Measurements from ENCODE around the gene SDCBP2. TPM values are rescaled to one million over a fixed set of nuclear protein-coding genes. Genes with fewer than 3 reads are reported as not detected.

SDCBP2 gene
- total RNA-seq, 2 experiments from 2014 or later, result 1.2 to 1.3 TPM

GRCh38 chr20:1377341-1377871, 48.5 kb upstream of the SDCBP2 start:
- ChIA-PET POLR2A (interaction anchor here (1.0 kb wide), 1 partner anchor 9 kb away, joined by 4 read pairs; no protein-coding TSS in a partner anchor), CTCF (interaction anchor here (0.5 to 1.1 kb wide), 2 partner anchors 9 to 547 kb away, joined by 3 read pairs; no protein-coding TSS in a partner anchor)
- DNase-seq (no peak), ATAC-seq (ENCODE audit: poor library complexity) (no peak)
- no peak overlapping the region for H3K27ac ChIP-seq (ENCODE audit: low read depth in 1 of 2, low read length in 2 of 2)
- H3K36me3 ChIP-seq (ENCODE audit: insufficient read depth, low read length), result peaks cover 34% of the 10 kb centered on the region
- peaks cover 74% of the 10 kb centered on the region for H3K36me3 Mint-ChIP-seq (ENCODE audit: low read depth)
- TF ChIP-seq, protein P1, sequence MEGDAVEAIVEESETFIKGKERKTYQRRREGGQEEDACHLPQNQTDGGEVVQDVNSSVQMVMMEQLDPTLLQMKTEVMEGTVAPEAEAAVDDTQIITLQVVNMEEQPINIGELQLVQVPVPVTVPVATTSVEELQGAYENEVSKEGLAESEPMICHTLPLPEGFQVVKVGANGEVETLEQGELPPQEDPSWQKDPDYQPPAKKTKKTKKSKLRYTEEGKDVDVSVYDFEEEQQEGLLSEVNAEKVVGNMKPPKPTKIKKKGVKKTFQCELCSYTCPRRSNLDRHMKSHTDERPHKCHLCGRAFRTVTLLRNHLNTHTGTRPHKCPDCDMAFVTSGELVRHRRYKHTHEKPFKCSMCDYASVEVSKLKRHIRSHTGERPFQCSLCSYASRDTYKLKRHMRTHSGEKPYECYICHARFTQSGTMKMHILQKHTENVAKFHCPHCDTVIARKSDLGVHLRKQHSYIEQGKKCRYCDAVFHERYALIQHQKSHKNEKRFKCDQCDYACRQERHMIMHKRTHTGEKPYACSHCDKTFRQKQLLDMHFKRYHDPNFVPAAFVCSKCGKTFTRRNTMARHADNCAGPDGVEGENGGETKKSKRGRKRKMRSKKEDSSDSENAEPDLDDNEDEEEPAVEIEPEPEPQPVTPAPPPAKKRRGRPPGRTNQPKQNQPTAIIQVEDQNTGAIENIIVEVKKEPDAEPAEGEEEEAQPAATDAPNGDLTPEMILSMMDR (IDR thresholded peaks at IDR 0.05), result no peak
- no peak overlapping the region for H3K4me3 Mint-ChIP-seq
- no peaks in the 10 kb centered on the region for H3K9me3 Mint-ChIP-seq
- H3K27me3 Mint-ChIP-seq, result no peaks in the 10 kb centered on the region
- peaks cover 90% of the 10 kb centered on the region for H3K4me1 Mint-ChIP-seq (ENCODE audit: low read depth)
- peaks cover 49% of the 10 kb centered on the region for H3K4me1 ChIP-seq (ENCODE audit: insufficient read depth, low read length)
- H3K27ac Mint-ChIP-seq, result peak overlapping the region; percentile 70
- no peaks in the 10 kb centered on the region for H3K9me3 ChIP-seq (ENCODE audit: control insufficient read depth in 1 of 2, insufficient read depth in 1 of 2, low read length in 2 of 2)
- intact Hi-C loops (cut with DNase I, micrococcal nuclease), result no loop called here
- H3K27me3 ChIP-seq (ENCODE audit: control insufficient read depth in 1 of 2, insufficient read depth in 2 of 2, low read length in 2 of 2), result no peaks in the 10 kb centered on the region
- no peak overlapping the region for H3K4me3 ChIP-seq (ENCODE audit: low read length)

DNA sequence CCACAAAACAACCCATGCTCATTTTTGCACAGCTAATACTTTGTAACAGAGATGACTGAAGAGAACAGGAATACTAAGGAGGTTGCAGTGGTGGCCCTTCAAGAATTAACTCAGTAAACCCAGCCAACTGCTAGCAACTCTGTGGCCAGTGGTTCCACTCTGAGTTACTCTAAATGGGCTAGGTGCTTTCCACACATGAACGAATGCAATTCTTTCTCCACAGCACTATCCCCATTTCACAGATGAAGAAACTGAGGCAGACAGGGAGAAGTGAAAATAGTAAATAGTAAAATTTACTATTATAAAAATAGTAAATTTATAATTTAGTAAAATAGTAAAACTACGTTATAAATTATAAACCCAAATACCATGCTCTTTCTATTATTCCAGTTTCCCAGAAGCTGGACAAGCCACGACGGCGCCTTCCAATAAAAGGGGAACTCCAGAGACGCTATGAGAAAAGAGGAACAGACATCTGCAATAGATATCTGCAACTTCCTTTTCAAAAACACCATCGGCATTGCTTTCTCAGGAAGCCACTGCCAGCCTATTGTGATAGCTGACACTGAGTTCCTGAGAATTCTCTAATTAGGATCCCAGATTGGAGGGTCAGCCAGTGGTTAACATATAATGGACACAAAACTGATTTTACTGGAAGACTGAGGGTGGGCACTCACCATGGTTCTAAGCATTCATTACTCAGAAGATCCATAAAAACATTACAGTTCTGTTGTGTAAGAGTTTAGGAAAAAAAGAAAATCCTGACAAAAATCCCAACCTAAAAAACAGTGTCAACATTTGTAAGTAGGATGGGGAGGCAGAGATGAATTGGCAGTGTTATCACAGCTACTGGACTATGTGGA, 47.7 kb upstream of the SDCBP2 start:
- ATAC-seq (ENCODE audit: poor library complexity), result no peak
- peak overlapping the region; percentile 70 for H3K27ac Mint-ChIP-seq
- POLR2A ChIA-PET, result interaction anchor here (1.0 kb wide), 1 partner anchor 10 kb away, joined by 4 read pairs; no protein-coding TSS in a partner anchor
- Histone ChIP-seq H3K36me3 (ENCODE audit: insufficient read depth, low read length) (peaks cover 39% of the 10 kb centered on the region), H3K27ac (ENCODE audit: low read depth in 1 of 2, low read length in 2 of 2) (no peak overlapping the region), H3K4me3 (ENCODE audit: low read length) (no peak overlapping the region), H3K27me3 (ENCODE audit: control insufficient read depth in 1 of 2, insufficient read depth in 2 of 2, low read length in 2 of 2) (no peaks in the 10 kb centered on the region), H3K4me1 (ENCODE audit: insufficient read depth, low read length) (peaks cover 44% of the 10 kb centered on the region), H3K9me3 (ENCODE audit: control insufficient read depth in 1 of 2, insufficient read depth in 1 of 2, low read length in 2 of 2) (no peaks in the 10 kb centered on the region)
- peaks cover 74% of the 10 kb centered on the region for H3K36me3 Mint-ChIP-seq (ENCODE audit: low read depth)
- H3K9me3 Mint-ChIP-seq, result no peaks in the 10 kb centered on the region
- no peaks in the 10 kb centered on the region for H3K27me3 Mint-ChIP-seq
- H3K4me3 Mint-ChIP-seq, result no peak overlapping the region
- TF ChIP-seq, protein P1 (IDR thresholded peaks at IDR 0.05), result no peak
- peak in 2 of 14 experiments; percentile 36 to 38 for DNase-seq
- peaks cover 82% of the 10 kb centered on the region for H3K4me1 Mint-ChIP-seq (ENCODE audit: low read depth)
- intact Hi-C loops (cut with DNase I, micrococcal nuclease), result no loop called here
- CTCF ChIA-PET, result interaction anchor here (1.1 kb wide), 1 partner anchor 10 kb away, joined by 3 read pairs; no protein-coding TSS in a partner anchor

DNA sequence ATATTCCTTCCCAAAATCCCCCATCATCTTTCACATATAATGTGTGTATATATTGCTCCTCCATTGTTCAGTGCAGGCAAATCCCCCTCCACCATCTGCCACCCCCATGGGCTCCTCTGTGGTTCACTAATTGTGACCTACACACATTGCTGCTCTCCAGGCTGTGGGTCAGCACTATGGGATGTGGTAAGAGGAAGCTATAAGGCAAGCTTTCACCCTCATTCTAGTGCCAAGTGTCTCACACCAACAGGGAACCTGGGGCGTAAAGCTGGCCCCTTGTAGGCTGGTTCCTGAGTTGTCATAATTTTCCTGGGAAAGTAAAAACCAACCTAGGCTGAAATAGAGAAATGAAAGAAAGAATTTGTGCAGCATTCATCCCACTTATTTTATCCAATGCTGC, 47.1 kb upstream of the SDCBP2 start:
- peak in 1 of 14 experiments; percentile 17 for DNase-seq
- ChIA-PET CTCF (no interaction called here), POLR2A (no interaction called here)
- peaks cover 80% of the 10 kb centered on the region for H3K4me1 Mint-ChIP-seq (ENCODE audit: low read depth)
- no peaks in the 10 kb centered on the region for H3K27me3 ChIP-seq (ENCODE audit: control insufficient read depth in 1 of 2, insufficient read depth in 2 of 2, low read length in 2 of 2)
- H3K9me3 Mint-ChIP-seq, result no peaks in the 10 kb centered on the region
- intact Hi-C loops (cut with DNase I, micrococcal nuclease), result no loop called here
- peaks cover 79% of the 10 kb centered on the region for H3K36me3 Mint-ChIP-seq (ENCODE audit: low read depth)
- peaks cover 47% of the 10 kb centered on the region for H3K4me1 ChIP-seq (ENCODE audit: insufficient read depth, low read length)
- H3K36me3 ChIP-seq (ENCODE audit: insufficient read depth, low read length), result peaks cover 46% of the 10 kb centered on the region
- no peaks in the 10 kb centered on the region for H3K27me3 Mint-ChIP-seq
- no peak overlapping the region for H3K27ac ChIP-seq (ENCODE audit: low read depth in 1 of 2, low read length in 2 of 2)
- no peak overlapping the region for H3K4me3 Mint-ChIP-seq
- no peak for ATAC-seq (ENCODE audit: poor library complexity)
- H3K9me3 ChIP-seq (ENCODE audit: control insufficient read depth in 1 of 2, insufficient read depth in 1 of 2, low read length in 2 of 2), result no peaks in the 10 kb centered on the region
- peak overlapping the region; percentile 70 for H3K27ac Mint-ChIP-seq
- no peak overlapping the region for H3K4me3 ChIP-seq (ENCODE audit: low read length)
- TF ChIP-seq, protein P1 (IDR thresholded peaks at IDR 0.05), result no peak
